Small intestine (tissue), 7 donors: ENCODE measurements around the gene ADH4. TPM values are rescaled to one million over a fixed set of nuclear protein-coding genes. Genes with fewer than 3 reads are reported as not detected.
A peak's percentile ranks its signal among the peaks of the same experiment; 100 is the strongest.

Experiments used
- DNase-seq, 2 donors: peaks; one replicate each; pipeline versions ENCODE4 v3.0.0 to v3.0.0-alpha.2; 2013
- FAIRE-seq: peaks from 2 replicates; lab custom pipeline; 2012; peaks lifted over from hg19 to GRCh38; lab: Jason Lieb, UNC
- H3K27ac ChIP-seq, 3 donors: one replicate each; pipeline ENCODE4 v1.5.1; 2013; ENCODE audit warnings: low read length in 2 of 3, mild to moderate bottlenecking in 2 of 3, control low read depth in 1 of 3, inconsistent platforms in 1 of 3, low read depth in 1 of 3, moderate library complexity in 1 of 3
- H3K27me3 ChIP-seq, 3 donors: one replicate each; pipeline ENCODE4 v1.6.1; 2013; ENCODE audit warnings: low read length in 3 of 3, inconsistent platforms in 1 of 3; ENCODE audit not compliant: control insufficient read depth in 3 of 3, insufficient read depth in 3 of 3
- H3K36me3 ChIP-seq, 3 donors: one replicate each; pipeline ENCODE4 v1.6.1; 2013; ENCODE audit warnings: low read length in 3 of 3, inconsistent platforms in 1 of 3, low read depth in 1 of 3, mild to moderate bottlenecking in 1 of 3, moderate library complexity in 1 of 3; ENCODE audit not compliant: control insufficient read depth in 3 of 3, insufficient read depth in 2 of 3
- H3K4me1 ChIP-seq, 3 donors: one replicate each; pipeline ENCODE4 v1.6.1; 2013; ENCODE audit warnings: low read length in 2 of 3, inconsistent platforms in 1 of 3, low read depth in 1 of 3, mild to moderate bottlenecking in 1 of 3, moderate library complexity in 1 of 3; ENCODE audit not compliant: control insufficient read depth in 3 of 3, insufficient read depth in 2 of 3
- H3K4me3 ChIP-seq, 3 donors: one replicate each; pipeline ENCODE4 v1.5.1; 2013; ENCODE audit warnings: low read length in 3 of 3, control low read depth in 1 of 3, inconsistent platforms in 1 of 3, low read depth in 1 of 3, mild to moderate bottlenecking in 1 of 3, moderate library complexity in 1 of 3
- H3K9me3 ChIP-seq, 2 donors: one replicate each; pipeline ENCODE4 v1.6.1; 2013; ENCODE audit warnings: low read depth in 1 of 2, low read length in 1 of 2; ENCODE audit not compliant: control insufficient read depth in 2 of 2, insufficient read depth in 1 of 2
- WGBS, 3 donors: extraction: QIAGEN DNeasy Blood & Tissue Kit; methylation state at CpG; one replicate each; pipeline ENCODE4 v1.1.7; 2013; 5-methylcytosine and 5-hydroxymethylcytosine counted together
- polyA plus RNA-seq, 4 donors: library from polyadenylated mRNA; stranded (reverse) in 3 of 4; unstranded in 1 of 4; fragments of 200-250 nt in 3 of 4; fragments of 120-200 nt in 1 of 4; gene quantifications; one replicate each; pipeline versions ENCODE4 v1.2.1 to v1.2.3, GENCODE V29; 2013
- donor health status: healthy with polysubstance abuse.
- donor health status: control.
- donor health status: control.
- donor health status: Bipolar disorder and iron deficiency.
- donor health status: healthy.

ADH4 gene
- polyA plus RNA-seq, 4 donors, result 7.5 to 91.2 (median 40.0) TPM

DNA sequence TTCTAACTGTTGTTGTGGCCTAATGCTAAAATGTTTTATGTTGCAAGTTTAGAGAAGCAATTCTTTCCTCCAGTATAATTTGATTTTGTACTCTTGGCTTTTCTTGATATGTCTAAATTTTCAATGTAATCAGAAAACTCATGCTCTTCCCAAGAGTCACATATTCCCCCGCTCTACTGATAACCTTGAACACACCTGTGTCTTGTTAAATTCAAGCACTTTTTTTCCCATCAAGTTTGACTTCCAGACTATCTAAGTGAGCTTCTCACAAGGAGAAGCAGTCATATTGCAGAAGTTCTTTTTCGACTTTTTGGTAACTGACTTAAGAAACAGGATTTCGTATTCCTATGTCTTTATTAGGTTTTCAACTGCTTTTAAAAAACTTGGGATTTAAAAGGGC lies 7.4 kb upstream of the ADH4 start:
- peaks cover 0 to 33% (median 3%) of the 10 kb centered on the region in 3 donors for H3K4me1 ChIP-seq
- WGBS, 3 donors, result 15 to 69% (median 30%) methylated on average over 3 of the region's 3 CpGs
- no peaks in the 10 kb centered on the region for H3K27me3 ChIP-seq
- H3K36me3 ChIP-seq, result no peaks in the 10 kb centered on the region
- no peak overlapping the region for H3K4me3 ChIP-seq
- peak overlapping the region in 2 of 3 donors; percentile 10 to 32 for H3K27ac ChIP-seq
- DNase-seq, result no peak
- FAIRE-seq, result no peak
- peaks cover 0 to 4% of the 10 kb centered on the region in 2 donors for H3K9me3 ChIP-seq

DNA sequence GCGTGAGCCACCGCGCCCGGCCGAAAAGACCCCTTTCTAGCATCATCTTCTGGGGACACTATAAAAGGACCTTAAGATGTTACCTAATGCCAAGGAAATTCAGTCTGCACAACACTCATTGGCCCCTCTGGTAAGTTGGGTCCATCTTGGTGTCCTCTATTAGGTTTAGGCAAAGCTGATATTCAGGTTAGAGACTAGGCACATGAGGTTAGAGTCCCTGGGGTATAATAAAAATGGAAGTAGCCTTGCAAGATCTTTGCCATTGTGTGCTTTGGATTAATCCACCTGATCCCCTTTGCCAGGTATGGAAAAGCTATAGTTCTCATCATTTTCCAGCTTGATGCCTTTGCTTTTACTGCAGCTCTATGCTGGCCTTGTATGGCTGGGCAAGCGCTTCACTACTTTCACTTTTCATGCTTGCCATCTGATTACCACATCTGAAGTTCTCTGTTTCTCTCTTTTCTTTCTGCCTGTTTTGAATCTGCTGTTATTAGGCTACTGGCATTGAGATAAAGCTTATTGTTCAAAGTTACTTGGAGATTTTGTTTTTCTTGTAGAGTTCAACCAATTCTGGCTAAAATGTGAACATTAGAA lies 5.4 kb upstream of the ADH4 start:
- peak; percentile 39 to 61 for DNase-seq
- Histone ChIP-seq H3K4me1 (peaks cover 2 to 40% (median 3%) of the 10 kb centered on the region in 3 donors), H3K9me3 (peaks cover 0 to 4% of the 10 kb centered on the region in 2 donors), H3K27ac (peak overlapping the region in 2 of 3 donors; percentile 61 to 80), H3K4me3 (no peak overlapping the region), H3K36me3 (no peaks in the 10 kb centered on the region), H3K27me3 (no peaks in the 10 kb centered on the region)
- 4 to 26% (median 24%) methylated on average over 1 to 2 of the region's 6 CpGs for WGBS, 3 donors
- FAIRE-seq, result no peak

DNA sequence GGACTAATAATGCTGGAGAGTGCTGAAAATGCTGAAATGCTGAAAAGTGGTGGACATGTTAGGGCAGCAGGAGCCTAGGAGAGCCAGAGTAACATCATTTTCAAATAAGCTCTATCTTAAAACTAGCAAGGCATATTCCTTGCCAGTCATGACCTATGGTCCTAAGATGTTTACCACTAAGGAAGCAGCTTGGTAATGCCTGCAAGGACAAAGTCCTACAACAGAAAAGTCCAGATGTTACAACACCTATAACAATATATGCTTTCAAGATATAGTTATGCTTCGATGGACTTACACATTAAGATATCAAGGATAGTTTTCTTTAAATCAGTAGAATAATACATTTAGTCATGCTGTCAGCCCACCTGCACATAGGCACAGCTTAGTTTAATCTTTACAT lies 4.5 kb upstream of the ADH4 start:
- DNase-seq (peak; percentile 77 to 88), FAIRE-seq (no peak)
- H3K4me1 ChIP-seq, result peaks cover 2 to 42% (median 3%) of the 10 kb centered on the region in 3 donors
- 25 to 49% (median 43%) methylated on average over 1 of the region's 1 CpG for WGBS, 3 donors
- no peaks in the 10 kb centered on the region for H3K27me3 ChIP-seq
- peaks cover 0 to 4% of the 10 kb centered on the region in 2 donors for H3K9me3 ChIP-seq
- H3K27ac ChIP-seq, result peak overlapping the region; percentile 16 to 79 (median 28)
- H3K4me3 ChIP-seq, result no peak overlapping the region
- H3K36me3 ChIP-seq, result no peaks in the 10 kb centered on the region

DNA sequence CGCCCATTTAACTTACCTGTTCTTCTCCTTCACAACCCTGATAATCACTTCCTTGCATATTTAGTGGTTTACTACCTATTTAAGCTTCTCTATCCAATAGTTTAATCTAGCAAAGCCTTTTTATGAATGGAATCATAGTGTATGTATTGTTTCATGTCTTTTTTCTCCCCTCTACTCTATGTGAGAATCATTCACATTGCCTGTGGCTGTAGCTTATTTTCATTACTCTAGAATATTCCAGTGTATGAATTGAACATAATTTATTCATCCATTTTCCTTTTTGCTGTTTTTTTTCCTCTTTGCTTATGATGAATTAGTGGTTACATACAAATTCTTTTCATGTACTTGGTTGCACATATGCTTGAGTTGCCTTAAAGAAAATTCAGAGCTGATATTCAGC lies 490 bp upstream of the ADH4 start:
- DNase-seq (no peak), FAIRE-seq (no peak)
- 27 to 78% (median 43%) methylated on average over 1 of the region's 1 CpG for WGBS, 3 donors
- H3K27me3 ChIP-seq, result no peaks in the 10 kb centered on the region
- no peaks in the 10 kb centered on the region for H3K9me3 ChIP-seq
- peak overlapping the region in 1 of 3 donors; percentile 72 for H3K27ac ChIP-seq
- H3K4me3 ChIP-seq, result no peak overlapping the region
- H3K36me3 ChIP-seq, result no peaks in the 10 kb centered on the region
- H3K4me1 ChIP-seq, result peaks cover 0 to 25% (median 2%) of the 10 kb centered on the region in 3 donors

DNA sequence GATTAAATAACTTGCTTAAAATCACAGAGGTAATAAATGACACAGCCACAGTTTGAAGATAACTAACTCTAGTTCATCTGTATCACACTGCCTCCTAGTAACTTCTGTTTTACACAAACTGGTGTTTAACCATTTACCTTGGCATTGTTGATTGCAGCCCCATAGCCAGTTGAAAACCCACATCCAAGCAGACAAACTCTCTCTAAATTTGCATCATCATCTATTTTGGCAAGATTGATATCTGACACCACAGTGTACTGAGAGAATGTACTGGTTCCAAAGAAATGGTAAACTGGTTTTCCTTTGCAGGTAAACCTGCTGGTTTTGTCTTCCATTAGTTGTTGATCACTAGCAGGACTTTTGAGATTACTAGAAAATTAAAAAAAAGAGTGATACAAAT lies 7.8 kb downstream of the ADH4 start:
- Histone ChIP-seq H3K27ac (no peak overlapping the region), H3K4me3 (no peak overlapping the region), H3K4me1 (no peaks in the 10 kb centered on the region), H3K9me3 (no peaks in the 10 kb centered on the region), H3K36me3 (peaks cover 0 to 7% (median 0%) of the 10 kb centered on the region in 3 donors), H3K27me3 (no peaks in the 10 kb centered on the region)
- FAIRE-seq (no peak), DNase-seq (no peak)

DNA sequence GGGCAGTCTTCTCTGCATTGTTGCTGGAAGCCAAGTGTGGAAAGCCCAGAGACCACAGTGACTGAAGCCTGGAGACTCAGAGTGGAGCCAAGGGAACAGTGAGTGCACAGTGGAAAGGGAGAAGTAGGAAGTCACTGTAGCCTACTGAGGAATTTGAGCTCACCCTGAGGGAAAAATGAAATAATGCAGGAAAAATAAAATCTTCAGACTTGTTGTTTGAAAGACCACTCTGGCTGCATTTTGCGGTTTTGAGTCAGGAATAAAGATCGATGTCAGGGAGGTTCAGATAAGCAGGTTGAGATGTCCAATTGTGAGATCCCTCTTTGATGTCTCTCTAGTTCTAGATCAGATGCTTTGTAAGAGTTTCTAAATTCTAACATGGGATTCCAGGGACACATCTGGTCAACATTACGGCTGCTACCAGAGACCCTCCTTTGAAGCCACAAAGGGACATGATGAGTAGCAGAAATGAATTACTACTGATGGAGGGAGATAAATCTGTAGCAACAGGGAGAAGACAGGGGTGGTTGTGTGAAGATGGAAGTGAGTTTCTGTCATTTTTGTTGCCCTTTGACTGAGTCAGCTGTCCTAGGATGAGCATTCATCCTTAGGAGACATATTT lies 8.4 kb downstream of the ADH4 start:
- WGBS, 3 donors, result 63 to 64% (median 63%) methylated on average over 3 of the region's 3 CpGs
- FAIRE-seq (no peak), DNase-seq (no peak)
- Histone ChIP-seq H3K36me3 (peaks cover 0 to 7% (median 0%) of the 10 kb centered on the region in 3 donors), H3K9me3 (no peaks in the 10 kb centered on the region), H3K27ac (no peak overlapping the region), H3K27me3 (no peaks in the 10 kb centered on the region), H3K4me3 (no peak overlapping the region), H3K4me1 (no peaks in the 10 kb centered on the region)

DNA sequence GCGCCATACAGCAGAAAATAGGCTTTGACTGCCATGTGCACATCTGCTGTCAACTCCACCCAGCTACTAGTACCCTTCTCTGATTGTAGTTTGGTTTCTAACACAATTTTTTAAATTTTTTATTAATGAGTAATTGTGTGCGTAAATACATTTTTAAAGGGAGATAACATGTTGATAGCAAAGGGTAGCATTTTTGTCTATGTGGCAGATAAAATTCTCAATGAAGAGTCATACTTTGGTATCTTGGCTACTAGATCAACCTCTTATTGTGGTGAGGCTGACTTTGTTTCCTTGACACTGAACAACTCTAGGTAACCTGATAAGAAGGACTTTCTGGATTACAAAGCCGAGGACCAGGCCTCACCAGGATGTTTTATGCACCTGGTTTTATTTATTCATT lies 9.5 kb downstream of the ADH4 start:
- H3K27me3 ChIP-seq, result no peaks in the 10 kb centered on the region
- H3K9me3 ChIP-seq, result no peaks in the 10 kb centered on the region
- DNase-seq (no peak), FAIRE-seq (no peak)
- no peaks in the 10 kb centered on the region for H3K4me1 ChIP-seq
- 51 to 79% (median 73%) methylated on average over 3 of the region's 3 CpGs for WGBS, 3 donors
- peaks cover 0 to 7% (median 0%) of the 10 kb centered on the region in 3 donors for H3K36me3 ChIP-seq
- H3K4me3 ChIP-seq, result no peak overlapping the region
- no peak overlapping the region for H3K27ac ChIP-seq

DNA sequence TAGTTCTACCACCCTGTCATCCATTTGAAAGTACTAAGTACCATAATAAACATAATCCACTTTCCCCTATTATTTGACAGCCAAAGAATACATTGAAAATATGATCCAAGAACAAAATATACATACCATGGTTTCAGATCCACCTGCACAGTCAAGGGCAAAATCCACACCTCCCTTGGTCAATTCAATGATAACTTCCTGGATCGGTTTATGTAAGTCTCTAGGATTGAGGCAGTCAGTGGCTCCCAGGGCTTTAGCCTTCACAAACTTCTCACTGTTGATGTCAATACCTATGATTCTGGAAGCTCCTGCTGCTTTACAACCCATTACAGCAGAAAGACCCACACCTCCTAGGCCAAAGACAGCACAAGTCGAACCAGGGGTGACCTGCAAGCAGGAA lies 12.7 kb downstream of the ADH4 start:
- DNase-seq, result peak in 1 of 2 donors; percentile 58

More for the DNA sequence above, 12.7 kb downstream of the ADH4 start:
- no peak overlapping the region for H3K27ac ChIP-seq
- H3K27me3 ChIP-seq, result no peaks in the 10 kb centered on the region
- H3K9me3 ChIP-seq, result peaks cover 0 to 4% of the 10 kb centered on the region in 2 donors
- H3K4me3 ChIP-seq, result no peak overlapping the region
- no peaks in the 10 kb centered on the region for H3K4me1 ChIP-seq
- 39 to 61% (median 44%) methylated on average over 2 of the region's 2 CpGs for WGBS, 3 donors
- H3K36me3 ChIP-seq, result peaks cover 0 to 9% (median 0%) of the 10 kb centered on the region in 3 donors
- no peak for FAIRE-seq
